Renal cortex interstitium (tissue), 11 donors: ENCODE results near the gene HMCN2. TPM values are rescaled to one million over a fixed set of nuclear protein-coding genes. Genes with fewer than 3 reads are reported as not detected.
A peak's percentile ranks its signal among the peaks of the same experiment; 100 is the strongest.
"Not testable (repeated sequence)": the region's sequence is repeated elsewhere in the genome, so short reads cannot be mapped to it uniquely, and the experiment has no call there.

ENCODE experiments used
- DNase-seq, 11 donors: peaks; one replicate each; pipeline ENCODE4 v3.0.0-alpha.2; 2013; ENCODE audit warnings: low read depth in 9 of 11, low spot score in 4 of 11; ENCODE audit errors: extremely low read depth in 1 of 11
- polyA plus RNA-seq, 3 donors: library from polyadenylated mRNA; unstranded; fragments of 120-200 nt; gene quantifications; one replicate each; pipeline ENCODE4 v1.2.1, GENCODE V29; 2013; ENCODE audit not compliant: insufficient read length in 3 of 3

Gene HMCN2
- polyA plus RNA-seq, 3 donors: 0.76 to 1.6 (median 1.3) TPM

GRCh38 chr9:130391866-130392265 is 126.3 kb downstream of the HMCN2 start:
- DNase-seq: no peak

GRCh38 chr9:130393681-130394071 is 128.1 kb downstream of the HMCN2 start:
- no peak for DNase-seq

DNA sequence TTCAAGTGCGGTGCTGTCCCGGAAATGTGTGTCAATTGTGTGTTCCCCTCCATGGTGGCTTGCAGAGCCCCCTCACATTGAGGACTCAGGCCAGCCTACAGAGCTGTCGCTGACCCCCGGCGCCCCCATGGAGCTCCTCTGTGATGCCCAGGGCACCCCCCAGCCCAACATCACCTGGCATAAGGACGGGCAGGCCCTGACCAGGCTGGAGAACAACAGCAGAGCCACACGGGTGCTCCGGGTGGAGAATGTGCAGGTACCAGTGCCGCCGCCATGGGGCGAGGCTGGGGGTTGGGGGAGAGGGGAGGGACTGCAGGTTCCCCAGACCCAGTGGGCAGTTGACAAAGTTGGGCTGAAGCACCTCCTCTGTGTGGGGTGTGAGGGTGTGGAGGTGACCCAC is 128.8 kb downstream of the HMCN2 start:
- no peak for DNase-seq

DNA sequence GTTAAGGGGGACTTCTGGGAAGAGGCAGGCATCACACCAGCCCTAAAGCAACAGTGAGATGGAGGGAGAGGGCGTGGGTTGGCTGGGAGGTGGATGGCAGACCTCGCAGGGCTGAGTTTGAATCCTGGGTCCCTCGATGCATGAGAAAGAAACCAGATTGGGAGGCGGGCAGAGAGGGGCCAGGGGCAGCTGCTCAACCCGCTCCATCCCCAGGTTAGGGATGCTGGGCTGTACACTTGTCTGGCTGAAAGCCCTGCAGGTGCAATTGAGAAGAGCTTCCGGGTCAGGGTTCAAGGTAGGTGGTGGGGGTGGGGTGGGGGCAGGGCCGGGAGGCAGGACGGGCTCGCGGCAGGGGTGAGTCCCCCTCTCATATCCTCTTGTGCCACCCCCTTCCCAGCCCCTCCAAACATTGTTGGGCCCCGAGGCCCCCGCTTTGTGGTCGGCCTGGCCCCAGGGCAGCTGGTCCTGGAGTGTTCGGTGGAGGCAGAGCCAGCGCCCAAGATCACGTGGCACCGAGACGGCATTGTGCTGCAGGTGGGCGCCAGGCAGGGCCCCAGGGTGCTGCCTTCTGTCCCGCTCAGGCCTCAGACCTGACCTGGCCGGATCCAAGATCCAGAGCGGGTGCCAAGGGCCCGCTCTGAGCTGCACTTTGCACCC is 129.4 kb downstream of the HMCN2 start:
- DNase-seq: no peak

DNA sequence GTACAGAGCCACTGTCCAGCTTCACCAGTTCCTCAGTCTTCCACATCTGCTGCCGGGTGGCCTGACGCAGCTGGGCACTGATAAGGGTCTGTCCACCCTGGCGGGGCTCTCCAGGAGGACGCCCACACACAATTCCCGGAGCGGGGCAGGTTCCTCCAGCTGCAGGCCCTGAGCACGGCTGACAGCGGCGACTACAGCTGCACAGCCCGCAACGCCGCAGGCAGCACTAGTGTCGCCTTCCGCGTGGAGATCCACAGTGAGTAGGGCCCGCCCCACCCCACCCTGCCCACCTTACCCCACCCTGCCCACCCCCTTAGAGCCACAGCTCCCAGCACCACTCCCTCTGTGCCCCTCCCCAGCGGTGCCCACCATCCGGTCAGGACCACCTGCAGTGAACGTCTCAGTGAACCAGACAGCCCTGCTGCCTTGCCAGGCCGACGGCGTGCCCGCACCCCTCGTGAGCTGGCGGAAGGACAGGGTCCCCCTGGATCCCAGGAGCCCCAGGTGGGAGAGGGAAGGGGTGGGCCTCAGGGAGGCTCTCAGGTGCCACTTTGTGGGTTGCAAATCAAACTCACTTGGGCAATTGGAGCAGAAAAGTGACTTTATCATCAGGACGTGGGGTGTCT is 130.4 kb downstream of the HMCN2 start:
- no peak for DNase-seq

DNA sequence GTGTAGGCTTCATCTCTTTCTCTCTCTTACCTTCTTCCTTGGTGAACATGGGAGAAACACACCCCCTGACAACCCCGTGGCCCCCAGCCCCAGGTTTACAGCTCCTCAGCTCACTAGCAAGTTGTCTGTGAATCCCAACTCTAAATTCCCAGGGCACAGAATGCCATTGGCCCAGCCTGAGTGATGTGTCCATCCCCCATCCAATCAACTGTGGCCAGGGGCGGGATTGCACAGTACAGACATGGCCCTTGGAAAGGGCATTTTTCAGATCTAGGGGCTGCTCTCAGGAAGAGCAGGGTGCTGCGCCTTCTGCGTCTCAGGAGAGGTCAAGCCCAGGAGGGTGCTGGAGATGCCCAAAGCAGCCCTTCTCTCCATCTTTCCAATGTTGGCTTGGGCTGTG is 131.0 kb downstream of the HMCN2 start:
- DNase-seq: no peak

- no peak for DNase-seq
Measured at GRCh38 chr9:130398487-130399240, 133.1 kb downstream of the HMCN2 start.

GRCh38 chr9:130399768-130400167 is 134.2 kb downstream of the HMCN2 start:
- DNase-seq: peak in 1 of 11 donors; percentile 7

DNA sequence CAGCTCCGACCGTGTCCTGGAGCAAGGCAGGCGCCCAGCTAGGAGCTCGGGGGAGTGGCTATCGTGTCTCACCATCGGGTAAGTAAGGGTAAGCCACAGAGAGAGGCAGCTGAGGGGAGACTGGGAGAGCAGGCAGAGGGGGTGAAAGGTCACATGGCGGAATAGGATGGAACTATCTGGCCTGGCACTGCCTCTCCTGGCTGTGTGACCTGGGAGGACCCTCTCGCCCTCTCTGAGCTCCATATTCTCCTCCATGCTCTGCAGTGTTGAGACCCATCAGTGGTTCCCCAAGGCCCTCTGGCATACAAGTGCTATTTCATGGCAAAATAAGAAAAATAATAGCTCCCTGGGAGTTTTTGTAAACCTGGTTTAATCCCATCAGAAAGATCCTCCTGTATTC is 135.3 kb downstream of the HMCN2 start:
- DNase-seq: no peak

- not testable (repeated sequence) for DNase-seq
Measured at GRCh38 chr9:130401742-130402141, 136.2 kb downstream of the HMCN2 start.

GRCh38 chr9:130402243-130402642 is 136.7 kb downstream of the HMCN2 start:
- DNase-seq: no peak

DNA sequence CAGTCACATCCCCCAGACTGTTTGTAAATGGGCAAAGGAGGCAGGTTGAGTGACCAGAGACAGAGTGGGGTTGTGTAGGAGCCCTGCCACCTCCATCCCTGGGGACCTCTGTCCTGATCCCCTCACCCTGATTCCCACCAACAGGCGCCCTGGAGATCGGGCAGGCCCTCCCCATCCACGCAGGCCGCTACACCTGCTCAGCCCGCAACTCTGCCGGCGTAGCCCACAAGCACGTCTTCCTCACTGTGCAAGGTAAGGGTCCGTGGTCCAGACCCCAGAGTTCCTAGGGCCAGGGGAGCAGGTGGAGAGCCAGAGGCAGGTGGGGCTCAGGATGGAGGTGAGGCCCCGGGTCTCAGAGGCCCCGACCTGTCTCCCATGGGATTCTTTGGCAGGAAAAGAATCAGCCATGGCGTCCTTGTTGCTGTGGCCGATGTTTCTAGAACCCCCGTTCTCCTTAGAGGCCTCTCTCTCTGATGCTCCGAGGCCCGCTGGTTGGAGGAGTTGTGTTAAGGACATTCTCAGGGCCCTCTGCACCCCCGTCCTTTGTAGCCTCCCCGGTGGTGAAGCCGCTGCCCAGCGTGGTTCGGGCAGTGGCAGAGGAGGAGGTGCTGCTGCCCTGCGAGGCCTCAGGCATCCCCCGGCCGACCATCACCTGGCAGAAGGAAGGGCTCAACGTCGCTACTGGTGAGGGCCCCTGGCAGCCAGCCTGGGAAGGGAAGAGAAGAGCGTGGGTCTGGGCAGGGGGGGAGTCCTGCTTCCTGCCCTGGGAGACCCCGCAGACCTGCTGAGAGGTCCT is 137.3 kb downstream of the HMCN2 start:
- DNase-seq: no peak

- no peak for DNase-seq
Measured at GRCh38 chr9:130405657-130406257, 140.2 kb downstream of the HMCN2 start.

DNA sequence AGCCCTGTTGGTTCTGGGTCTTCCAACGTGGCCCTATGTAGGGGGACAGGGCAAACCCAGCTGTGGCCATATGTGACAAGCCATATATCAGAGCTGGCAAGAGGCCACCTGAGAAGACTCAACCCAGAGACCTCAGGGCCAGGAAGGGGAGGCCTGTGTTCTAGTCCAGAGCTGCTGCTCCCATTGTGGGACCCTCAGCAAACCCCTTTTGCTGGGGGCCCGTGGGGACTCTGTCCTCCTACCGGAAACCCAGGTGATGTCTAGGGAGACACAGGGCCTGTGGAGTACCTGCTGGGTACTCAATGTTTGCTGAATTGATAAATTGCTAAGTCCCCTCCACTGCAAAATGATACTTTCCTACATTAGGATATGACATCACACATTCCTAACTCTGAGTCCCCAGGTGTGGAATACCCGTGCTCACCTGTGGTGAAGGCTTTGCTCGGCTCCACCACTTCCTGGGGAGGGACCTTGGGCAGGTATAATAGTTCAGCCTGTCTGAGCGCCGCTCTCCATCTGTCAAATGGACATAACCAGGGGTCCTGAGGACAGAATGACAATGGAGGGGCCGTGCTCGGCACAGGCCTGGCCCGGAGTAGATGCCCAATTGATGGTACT is 140.8 kb downstream of the HMCN2 start:
- DNase-seq: no peak

- no peak for DNase-seq
Measured at GRCh38 chr9:130407916-130408663, 142.5 kb downstream of the HMCN2 start.

GRCh38 chr9:130408669-130409068 is 143.1 kb downstream of the HMCN2 start:
- no peak for DNase-seq

- DNase-seq: no peak
Measured at GRCh38 chr9:130409246-130409645, 143.7 kb downstream of the HMCN2 start.

DNA sequence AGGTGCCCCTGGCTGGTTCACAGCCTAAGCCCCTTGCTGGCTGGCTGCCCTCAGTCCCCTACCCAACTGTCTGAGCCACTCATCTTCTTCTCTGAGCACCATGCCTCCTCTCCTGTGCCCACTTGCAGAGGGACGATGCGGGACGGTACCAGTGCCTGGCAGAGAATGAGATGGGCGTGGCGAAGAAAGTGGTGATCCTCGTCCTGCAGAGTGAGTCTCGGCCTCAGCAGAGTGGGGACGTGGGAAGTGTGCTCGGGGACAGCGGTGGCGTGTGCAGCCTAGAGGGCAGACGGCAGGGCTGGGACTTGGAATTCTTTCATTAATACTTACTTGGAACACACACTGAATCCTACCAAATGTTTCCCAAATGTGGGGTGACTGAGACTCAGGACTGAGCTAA is 144.9 kb downstream of the HMCN2 start:
- no peak for DNase-seq
